Fibroblast of lung (primary cell): Measurements from ENCODE around the gene PKNOX2.
A peak's percentile ranks its signal among the peaks of the same experiment; 100 is the strongest.

Source experiments
- CTCF ChIP-seq, 2 donors: IDR thresholded peaks in 1 of 2; conservative IDR thresholded peaks in 1 of 2; 1 replicate in 1 of 2; 2 replicates in 1 of 2; pipeline ENCODE4 v1.5.1; 2011 to 2012; ENCODE audit warnings: low read length in 2 of 2, control low read depth in 1 of 2, inconsistent platforms in 1 of 2, low read depth in 1 of 2, mild to moderate bottlenecking in 1 of 2
- EZH2 ChIP-seq: IDR thresholded peaks from 2 replicates; pipeline ENCODE4 v1.5.1; 2012; ENCODE audit warnings: low read length, control low read depth, mild to moderate bottlenecking; ENCODE audit errors: missing control alignments

- peak; percentile 25 to 26 for TF ChIP-seq CTCF (conservative IDR thresholded peaks at IDR 0.05 in 1 of 2, IDR thresholded peaks at IDR 0.05 in 1 of 2; ENCODE audit: low read depth in 1 of 2, low read length in 2 of 2)
- no peak for TF ChIP-seq EZH2
Measured at GRCh38 chr11:125257190-125257579, 92.6 kb downstream of the PKNOX2 start.
